Posterior vena cava (tissue), 2 donors: ENCODE measurements around the gene PAOX. TPM values are rescaled to one million over a fixed set of nuclear protein-coding genes. Genes with fewer than 3 reads are reported as not detected.

Experiments used
- DNase-seq: peaks from one replicate; pipeline ENCODE4 v3.0.0-alpha.2; 2020; ENCODE audit warnings: low spot score
- intact Hi-C, 2 donors: fragments of 100-400 bp; cut with DNase I; formaldehyde crosslinking; loops; one replicate each; pipeline versions ENCODE4 v1.14.1 to v1.14.2; 2022 to 2023
- total RNA-seq, 2 donors: library from RNA; stranded (reverse); fragmentation: NEBNext Ultra II Directional; extraction: Animal tissue kit (Norgen Biotek cat#: 25700); gene quantifications; one replicate each; pipeline ENCODE4 v1.2.1, GENCODE V29; 2021
- donor health status: DM: yes; HTN: yes; CAD: no.
- donor health status: DM: yes; HTN: yes; CAD: no.

The PAOX gene
- total RNA-seq, 2 donors from 2014 or later, result 2.8 to 3.5 TPM

- intact Hi-C loops, result loop anchor here in 1 of 2 donors (1.0 kb wide), 1 partner anchor 47 kb away; no protein-coding TSS in a partner anchor
- DNase-seq, result no peak
These were observed 31.1 kb upstream of the PAOX start for GRCh38 chr10:133347710-133348517.

- intact Hi-C loops, result no loop called here
- no peak for DNase-seq
These were observed 29.9 kb upstream of the PAOX start for GRCh38 chr10:133349160-133349568.

- intact Hi-C loops, result no loop called here
These were observed 29.5 kb upstream of the PAOX start for GRCh38 chr10:133349577-133350011.

GRCh38 chr10:133350283-133350949, 28.6 kb upstream of the PAOX start:
- no peak for DNase-seq

More at GRCh38 chr10:133349577-133350011, 29.5 kb upstream of the PAOX start:
- no peak for DNase-seq

GRCh38 chr10:133350950-133351329, 28.1 kb upstream of the PAOX start:
- intact Hi-C loops, result no loop called here
- no peak for DNase-seq

More at GRCh38 chr10:133350283-133350949, 28.6 kb upstream of the PAOX start:
- intact Hi-C loops, result no loop called here

GRCh38 chr10:133351408-133352318, 27.4 kb upstream of the PAOX start:
- DNase-seq, result no peak
- intact Hi-C loops, result loop anchor here in 1 of 2 donors (1.0 kb wide), 1 partner anchor 19 kb away; no protein-coding TSS in a partner anchor

- DNase-seq, result no peak
- intact Hi-C loops, result no loop called here
These were observed 25.7 kb upstream of the PAOX start for GRCh38 chr10:133353202-133353959.

- DNase-seq, result no peak
- intact Hi-C loops, result no loop called here
These were observed 25.0 kb upstream of the PAOX start for GRCh38 chr10:133353988-133354605.

GRCh38 chr10:133354672-133355240, 24.3 kb upstream of the PAOX start:
- intact Hi-C loops, result no loop called here

GRCh38 chr10:133355266-133355665, 23.8 kb upstream of the PAOX start:
- no peak for DNase-seq
- intact Hi-C loops, result no loop called here

More at GRCh38 chr10:133354672-133355240, 24.3 kb upstream of the PAOX start:
- DNase-seq, result no peak

- intact Hi-C loops, result no loop called here
- no peak for DNase-seq
These were observed 23.1 kb upstream of the PAOX start for GRCh38 chr10:133355991-133356390.

GRCh38 chr10:133356549-133357284, 22.3 kb upstream of the PAOX start:
- intact Hi-C loops, result no loop called here

GRCh38 chr10:133357285-133358161, 21.5 kb upstream of the PAOX start, which contains the start of gene FUOM:
FUOM (minus strand) TSS chr10:133358019; CDS start chr10:133358007, 12 bp downstream.
- DNase-seq, result no peak
- intact Hi-C loops, result no loop called here

More at GRCh38 chr10:133356549-133357284, 22.3 kb upstream of the PAOX start:
- DNase-seq, result no peak

- DNase-seq, result no peak
- intact Hi-C loops, result no loop called here
These were observed 20.7 kb upstream of the PAOX start for GRCh38 chr10:133358162-133358924.

GRCh38 chr10:133358925-133359310, 20.1 kb upstream of the PAOX start:
- DNase-seq, result no peak
- intact Hi-C loops, result no loop called here
